Natural killer cell (primary cell): ENCODE measurements around the gene TBX2. TPM values are rescaled to one million over a fixed set of nuclear protein-coding genes. Genes with fewer than 3 reads are reported as not detected.

Experiments used
- ATAC-seq, 3 donors: fragments of 150-1000 bp in 2 of 3; fragments of 200-7000 bp in 1 of 3; cut with Tn5 transposase; 1 replicate in 1 of 3; 2 replicates in 2 of 3; pipeline ENCODE4 v1.10.0; 2021; ENCODE audit warnings: mild to moderate bottlenecking in 2 of 3, moderate library complexity in 2 of 3
- DNase-seq, 2 donors: peaks; one replicate each; pipeline versions ENCODE4 v3.0.0 to v3.0.0-alpha.2; 2013 to 2021; ENCODE audit warnings: mixed read lengths in 1 of 2
- H3K27ac ChIP-seq: one replicate; pipeline ENCODE4 v1.5.1; 2013; ENCODE audit warnings: mild to moderate bottlenecking, low read length
- H3K27me3 ChIP-seq: one replicate; pipeline ENCODE4 v1.6.1; 2013; ENCODE audit warnings: low read length; ENCODE audit not compliant: control insufficient read depth, insufficient read depth
- H3K36me3 ChIP-seq: one replicate; pipeline ENCODE4 v1.6.1; 2013; ENCODE audit warnings: low read length; ENCODE audit not compliant: control insufficient read depth, insufficient read depth
- H3K4me1 ChIP-seq: one replicate; pipeline ENCODE4 v1.6.1; 2013; ENCODE audit warnings: low read length; ENCODE audit not compliant: control insufficient read depth, insufficient read depth
- H3K4me3 ChIP-seq: one replicate; pipeline ENCODE4 v1.5.1; 2013; ENCODE audit warnings: low read length
- H3K9me3 ChIP-seq: one replicate; pipeline ENCODE4 v1.6.1; 2013; ENCODE audit warnings: low read length; ENCODE audit not compliant: control insufficient read depth, insufficient read depth
- H3K27ac Mint-ChIP-seq, 2 donors: one replicate each; pipeline ENCODE4 v1.8.0; 2022; ENCODE audit warnings: mild to moderate bottlenecking in 2 of 2, mixed read lengths in 2 of 2, moderate library complexity in 1 of 2
- H3K27me3 Mint-ChIP-seq, 2 donors: one replicate each; pipeline ENCODE4 v1.8.0; 2022; ENCODE audit warnings: low read depth in 2 of 2, mixed read lengths in 2 of 2
- H3K36me3 Mint-ChIP-seq: one replicate; pipeline ENCODE4 v1.8.0; 2022; ENCODE audit warnings: mixed read lengths
- H3K4me1 Mint-ChIP-seq, 2 donors: one replicate each; pipeline ENCODE4 v1.8.0; 2022; ENCODE audit warnings: mixed read lengths in 2 of 2
- H3K4me3 Mint-ChIP-seq: one replicate; pipeline ENCODE4 v1.8.0; 2022; ENCODE audit warnings: mild to moderate bottlenecking, moderate library complexity, mixed read lengths
- H3K9me3 Mint-ChIP-seq, 2 donors: one replicate each; pipeline ENCODE4 v1.8.0; 2022; ENCODE audit warnings: mixed read lengths in 2 of 2
- CTCF ChIP-seq: fragments of 200-600 bp; IDR thresholded peaks from one replicate; pipeline ENCODE4 v1.8.0; 2022; ENCODE audit warnings: antibody characterized with exemption
- WGBS: methylation state at CpG from one replicate; pipeline ENCODE4 v1.1.7; 2013; ENCODE audit warnings: missing lambda C conversion rate; ENCODE audit not compliant: insufficient coverage; 5-methylcytosine and 5-hydroxymethylcytosine counted together
- intact Hi-C: fragments of 100-400 bp; cut with micrococcal nuclease; formaldehyde crosslinking; loops from one replicate; pipeline ENCODE4 v1.14.2; 2022
- total RNA-seq, 4 donors: library from RNA; stranded (reverse); fragments of 120-200 nt in 1 of 4; gene quantifications; one replicate each; pipeline versions ENCODE4 v1.2.3 to v1.2.4, GENCODE V29; 2013 to 2022

The TBX2 gene
- total RNA-seq, 3 donors from 2014 or later (not counting 1 experiment from before 2014, with no cell fraction given) = 0.09 to 0.23 TPM; not detected in 1

- H3K4me1 Mint-ChIP-seq = peaks cover 0 to 13% of the 10 kb centered on the region in 2 donors
- H3K27ac Mint-ChIP-seq = no peak overlapping the region
- Histone ChIP-seq H3K4me1 (peaks cover 23% of the 10 kb centered on the region), H3K9me3 (no peaks in the 10 kb centered on the region), H3K27ac (no peak overlapping the region), H3K4me3 (no peak overlapping the region), H3K27me3 (peaks cover 11% of the 10 kb centered on the region), H3K36me3 (no peaks in the 10 kb centered on the region)
- 26% methylated on average over 42 of the region's 43 CpGs for WGBS
- no peaks in the 10 kb centered on the region for H3K9me3 Mint-ChIP-seq
- intact Hi-C loops = loop anchor here (10.0 kb wide), 1 partner anchor 168 kb away; no protein-coding TSS in a partner anchor
- no peaks in the 10 kb centered on the region for H3K36me3 Mint-ChIP-seq
- peaks cover 15 to 35% of the 10 kb centered on the region in 2 donors for H3K27me3 Mint-ChIP-seq
- no peak overlapping the region for H3K4me3 Mint-ChIP-seq
- DNase-seq = peak in 1 of 2 donors; percentile 73
- TF ChIP-seq CTCF = peak; percentile 81
- ATAC-seq = peak; percentile 52 to 61 (median 59)
These were observed 17.1 kb downstream of the TBX2 start for GRCh38 chr17:61416540-61417363.

GRCh38 chr17:61418449-61418848 is 18.8 kb downstream of the TBX2 start:
- DNase-seq = no peak
- H3K4me3 ChIP-seq = no peak overlapping the region
- TF ChIP-seq CTCF = no peak
- Mint-ChIP-seq H3K36me3 (no peaks in the 10 kb centered on the region), H3K4me1 (peaks cover 0 to 6% of the 10 kb centered on the region in 2 donors), H3K9me3 (no peaks in the 10 kb centered on the region), H3K27ac (no peak overlapping the region), H3K4me3 (no peak overlapping the region), H3K27me3 (peaks cover 21 to 47% of the 10 kb centered on the region in 2 donors)
- WGBS = 100% methylated on average over 2 of the region's 2 CpGs
- ATAC-seq = no peak
- peaks cover 8% of the 10 kb centered on the region for H3K4me1 ChIP-seq
- no peak overlapping the region for H3K27ac ChIP-seq
- H3K27me3 ChIP-seq = peaks cover 4% of the 10 kb centered on the region
- no peaks in the 10 kb centered on the region for H3K36me3 ChIP-seq
- intact Hi-C loops = loop anchor here (10.0 kb wide), 1 partner anchor 166 kb away; no protein-coding TSS in a partner anchor
- no peaks in the 10 kb centered on the region for H3K9me3 ChIP-seq

DNA sequence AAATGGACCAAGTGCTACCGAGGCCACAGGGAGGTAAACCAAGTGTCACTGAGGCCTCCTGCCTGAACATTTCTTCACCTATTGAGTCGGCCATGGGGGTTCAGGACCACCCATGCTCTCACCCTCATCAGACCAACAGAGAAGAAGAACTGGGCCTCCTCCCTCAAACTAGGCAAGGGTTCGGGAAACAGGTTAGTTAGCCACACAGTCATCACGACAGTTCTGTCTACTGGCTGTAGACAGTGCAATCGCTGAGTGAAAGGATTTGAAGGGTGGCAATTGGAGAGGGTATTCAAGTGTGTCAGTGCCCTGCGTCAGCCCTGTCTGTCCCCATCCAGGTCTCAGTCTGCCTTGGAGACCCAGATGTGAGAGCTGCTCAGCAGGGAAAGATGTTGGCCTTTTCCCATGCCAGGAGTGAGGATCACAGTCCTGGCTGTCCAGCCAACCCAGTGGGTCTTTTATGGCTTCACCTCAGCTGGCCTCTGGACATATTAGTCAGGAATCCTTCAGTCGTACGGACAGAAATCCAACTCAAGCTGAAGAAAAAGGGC is 19.9 kb downstream of the TBX2 start:
- H3K4me3 Mint-ChIP-seq = no peak overlapping the region
- Histone ChIP-seq H3K36me3 (no peaks in the 10 kb centered on the region), H3K9me3 (no peaks in the 10 kb centered on the region), H3K4me1 (peaks cover 8% of the 10 kb centered on the region), H3K27ac (no peak overlapping the region), H3K27me3 (peaks cover 4% of the 10 kb centered on the region), H3K4me3 (no peak overlapping the region)
- no peak overlapping the region for H3K27ac Mint-ChIP-seq
- no peaks in the 10 kb centered on the region for H3K9me3 Mint-ChIP-seq
- H3K36me3 Mint-ChIP-seq = no peaks in the 10 kb centered on the region
- intact Hi-C loops = loop anchor here (10.0 kb wide), 1 partner anchor 165 kb away; no protein-coding TSS in a partner anchor
- DNase-seq (no peak), ATAC-seq (no peak)
- H3K4me1 Mint-ChIP-seq = peaks cover 0 to 5% of the 10 kb centered on the region in 2 donors
- no peak for TF ChIP-seq CTCF
- WGBS = 87% methylated on average over 8 of the region's 8 CpGs
- peaks cover 25 to 47% of the 10 kb centered on the region in 2 donors for H3K27me3 Mint-ChIP-seq
